Ishikawa (cell line): ENCODE results near the gene BCAT1.

ENCODE experiments used
- CEBPB ChIP-seq: IDR thresholded peaks from 2 replicates; pipeline ENCODE4 v1.6.1; 2012
- CREB1 ChIP-seq: IDR thresholded peaks from 2 replicates; pipeline ENCODE4 v1.6.1; 2012; ENCODE audit warnings: low read depth
- EGR1 ChIP-seq: IDR thresholded peaks from 2 replicates; pipeline ENCODE4 v1.6.1; 2012
- EP300 ChIP-seq: IDR thresholded peaks from 2 replicates; pipeline ENCODE4 v1.6.1; 2012; ENCODE audit warnings: borderline replicate concordance
- FOXM1 ChIP-seq: IDR thresholded peaks from 2 replicates; pipeline ENCODE4 v1.6.1; 2012; ENCODE audit warnings: low read depth, borderline replicate concordance
- NFIC ChIP-seq: IDR thresholded peaks from 2 replicates; pipeline ENCODE4 v1.6.1; 2012
- RAD21 ChIP-seq: IDR thresholded peaks from 2 replicates; pipeline ENCODE4 v1.6.1; 2012; ENCODE audit warnings: low read depth
- REST ChIP-seq: IDR thresholded peaks from 2 replicates; pipeline ENCODE4 v1.6.1; 2012; ENCODE audit warnings: low read depth, mild to moderate bottlenecking
- TAF1 ChIP-seq: IDR thresholded peaks from 2 replicates; pipeline ENCODE4 v1.6.1; 2012; ENCODE audit warnings: low read depth, mild to moderate bottlenecking
- TCF12 ChIP-seq: IDR thresholded peaks from 2 replicates; pipeline ENCODE4 v1.6.1; 2012; ENCODE audit warnings: low read depth
- TEAD4 ChIP-seq: IDR thresholded peaks from 2 replicates; pipeline ENCODE4 v1.6.1; 2012
- YY1 ChIP-seq: IDR thresholded peaks from 2 replicates; pipeline ENCODE4 v1.6.1; 2012; ENCODE audit warnings: low read depth
- ZBTB7A ChIP-seq: IDR thresholded peaks from 2 replicates; pipeline ENCODE4 v1.6.1; 2012; ENCODE audit warnings: low read depth
- TF ChIP-seq, protein P1 (sequence below): IDR thresholded peaks from 2 replicates; pipeline ENCODE4 v1.6.1; 2012
- TF ChIP-seq, protein P2 (sequence below): IDR thresholded peaks from 2 replicates; pipeline ENCODE4 v1.6.1; 2012

Gene BCAT1

GRCh38 chr12:24795699-24796347 lies 153.1 kb downstream of the BCAT1 start:
- TF ChIP-seq YY1 = no peak
- TF ChIP-seq, protein P1, sequence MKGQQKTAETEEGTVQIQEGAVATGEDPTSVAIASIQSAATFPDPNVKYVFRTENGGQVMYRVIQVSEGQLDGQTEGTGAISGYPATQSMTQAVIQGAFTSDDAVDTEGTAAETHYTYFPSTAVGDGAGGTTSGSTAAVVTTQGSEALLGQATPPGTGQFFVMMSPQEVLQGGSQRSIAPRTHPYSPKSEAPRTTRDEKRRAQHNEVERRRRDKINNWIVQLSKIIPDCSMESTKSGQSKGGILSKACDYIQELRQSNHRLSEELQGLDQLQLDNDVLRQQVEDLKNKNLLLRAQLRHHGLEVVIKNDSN = no peak
- no peak for TF ChIP-seq ZBTB7A
- TF ChIP-seq CEBPB = no peak
- TF ChIP-seq FOXM1 = no peak
- TF ChIP-seq, protein P2, sequence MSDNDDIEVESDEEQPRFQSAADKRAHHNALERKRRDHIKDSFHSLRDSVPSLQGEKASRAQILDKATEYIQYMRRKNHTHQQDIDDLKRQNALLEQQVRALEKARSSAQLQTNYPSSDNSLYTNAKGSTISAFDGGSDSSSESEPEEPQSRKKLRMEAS = no peak
- no peak for TF ChIP-seq NFIC
- no peak for TF ChIP-seq TAF1
- TF ChIP-seq REST = no peak
- TF ChIP-seq CREB1 = no peak
- TF ChIP-seq TCF12 = no peak
- no peak for TF ChIP-seq TEAD4
- no peak for TF ChIP-seq EP300
- TF ChIP-seq RAD21 = no peak
- TF ChIP-seq EGR1 = no peak

GRCh38 chr12:24791622-24792021 lies 157.3 kb downstream of the BCAT1 start:
- TF ChIP-seq TAF1 (no peak), CEBPB (no peak), RAD21 (no peak), FOXM1 (no peak)
- TF ChIP-seq, protein P2 = no peak

DNA sequence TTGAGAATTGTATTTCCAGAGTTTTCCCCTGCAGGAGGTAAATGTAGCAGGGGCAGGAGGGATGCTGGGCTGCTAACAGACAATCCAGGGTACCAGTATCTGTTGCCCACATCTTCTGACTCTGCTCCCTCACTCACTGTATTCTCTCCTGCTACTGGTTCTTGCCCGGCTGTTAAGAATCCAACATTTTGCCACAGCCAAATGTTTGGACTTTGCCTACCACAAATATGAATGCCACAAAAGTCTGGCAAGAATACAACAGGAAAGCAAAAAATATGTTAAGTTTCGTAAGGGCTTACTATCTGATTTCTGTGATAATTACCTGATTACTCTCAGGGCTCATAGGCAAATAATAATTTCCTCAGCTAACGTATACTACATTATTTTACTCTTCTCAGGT lies 160.0 kb downstream of the BCAT1 start:
- no peak for TF ChIP-seq EP300
- TF ChIP-seq, protein P1 = no peak
- no peak for TF ChIP-seq RAD21
- TF ChIP-seq CREB1 = no peak
- TF ChIP-seq EGR1 = no peak
- TF ChIP-seq ZBTB7A = no peak
- no peak for TF ChIP-seq FOXM1
- no peak for TF ChIP-seq REST
- no peak for TF ChIP-seq YY1

GRCh38 chr12:24780697-24781368 lies 168.1 kb downstream of the BCAT1 start:
- TF ChIP-seq RAD21 (peak; percentile 37), TAF1 (no peak)

DNA sequence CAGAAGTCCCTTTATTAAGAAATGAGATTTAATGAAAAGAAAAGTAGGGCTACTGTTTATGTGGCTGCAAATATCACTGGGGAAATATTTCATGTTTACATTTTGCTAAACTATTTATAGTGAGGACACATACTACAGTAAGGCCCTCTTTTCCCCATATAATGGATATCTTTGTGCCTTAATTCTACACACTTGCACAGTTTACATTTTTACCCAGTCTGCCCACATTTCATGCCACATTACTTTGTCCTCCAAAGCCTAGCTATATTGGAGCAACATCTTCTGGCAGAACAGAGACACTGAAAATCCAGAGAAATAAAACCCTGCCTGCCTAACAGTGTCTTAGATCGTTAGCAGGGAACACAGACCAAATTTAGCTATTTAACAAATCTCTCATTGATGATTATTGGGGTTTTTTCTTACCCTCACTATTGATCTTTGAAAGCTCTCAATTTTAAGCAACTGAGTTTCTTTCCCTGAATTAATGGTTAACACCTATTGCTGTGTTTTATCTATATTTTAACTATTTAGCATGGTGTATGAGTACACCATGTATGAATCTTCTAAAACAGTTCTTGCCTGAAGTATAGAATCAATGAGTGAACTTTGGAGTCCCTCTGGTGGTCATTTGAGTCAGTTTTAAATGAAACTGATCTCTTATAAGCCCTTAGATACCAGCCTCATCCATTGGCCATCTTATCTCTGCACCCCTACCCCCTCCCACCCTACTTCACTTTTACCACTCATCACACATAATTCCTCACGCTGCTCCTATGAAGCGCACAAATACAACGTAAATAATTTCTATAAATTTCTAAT lies 170.2 kb downstream of the BCAT1 start:
- no peak for TF ChIP-seq CREB1
- no peak for TF ChIP-seq NFIC
- TF ChIP-seq TEAD4 = no peak
- TF ChIP-seq TCF12 = no peak
- TF ChIP-seq RAD21 = peak; percentile 46
- TF ChIP-seq, protein P2 = no peak
- TF ChIP-seq TAF1 = no peak
